Stomach (tissue), 9 donors: ENCODE data around the gene RASL12. TPM values are rescaled to one million over a fixed set of nuclear protein-coding genes. Genes with fewer than 3 reads are reported as not detected.
"Not testable (repeated sequence)": the region's sequence is repeated elsewhere in the genome, so short reads cannot be mapped to it uniquely, and the experiment has no call there.

Experiments used
- DNase-seq, 2 donors: peaks; one replicate each; pipeline versions ENCODE4 v3.0.0 to v3.0.0-alpha.2; 2013 to 2019
- H3K27ac ChIP-seq, 5 donors: fragments of 200-600 bp in 4 of 5; sonication (generic) in 4 of 5; one replicate each; pipeline ENCODE4 v1.5.1; 2013 to 2019; ENCODE audit warnings: mild to moderate bottlenecking in 1 of 5, moderate library complexity in 1 of 5
- H3K27me3 ChIP-seq, 3 donors: fragments of 200-600 bp; sonication (generic); one replicate each; pipeline ENCODE4 v1.5.1; 2017 to 2019; ENCODE audit warnings: mixed run types in 1 of 3
- H3K36me3 ChIP-seq, 4 donors: fragments of 200-600 bp; sonication (generic); 1 replicate in 3 of 4; 2 replicates in 1 of 4; pipeline ENCODE4 v1.5.1; 2016 to 2019
- H3K4me1 ChIP-seq, 4 donors: fragments of 200-600 bp; sonication (generic); one replicate each; pipeline ENCODE4 v1.5.1; 2016 to 2019
- H3K4me3 ChIP-seq, 4 donors: fragments of 200-600 bp; sonication (generic) in 3 of 4; one replicate each; pipeline ENCODE4 v1.5.1; 2016 to 2019; ENCODE audit warnings: mild to moderate bottlenecking in 1 of 4
- H3K9me3 ChIP-seq, 4 donors: fragments of 200-600 bp; sonication (generic); one replicate each; pipeline ENCODE4 v1.5.1; 2016 to 2019
- EP300 ChIP-seq: sonication (generic); formaldehyde crosslinking; IDR thresholded peaks from one replicate; pipeline ENCODE4 v1.6.1; 2017; ENCODE audit warnings: antibody characterized with exemption
- POLR2A ChIP-seq, 4 donors: fragments of 450-650 bp; IDR thresholded peaks; one replicate each; pipeline ENCODE4 v1.6.1; 2016; ENCODE audit warnings: antibody characterized with exemption in 4 of 4, control low read depth in 2 of 4, mild to moderate bottlenecking in 1 of 4, moderate library complexity in 1 of 4
- POLR2AphosphoS5 ChIP-seq, 3 donors: sonication (generic); formaldehyde crosslinking; IDR thresholded peaks; one replicate each; pipeline ENCODE4 v1.6.1; 2016; ENCODE audit warnings: antibody characterized with exemption in 3 of 3
- WGBS, 5 donors: extraction: QIAGEN DNeasy Blood & Tissue Kit in 3 of 5; methylation state at CpG; one replicate each; pipeline versions ENCODE4 v1.1.5 to v1.1.7; 2013 to 2018; 5-methylcytosine and 5-hydroxymethylcytosine counted together
- intact Hi-C: fragments of 100-400 bp; cut with DNase I; formaldehyde crosslinking; loops from one replicate; pipeline ENCODE4 v1.15.1; 2023; ENCODE audit warnings: low total_unique reads
- polyA plus RNA-seq, 3 donors: library from polyadenylated mRNA; stranded (reverse); fragments of 200-250 nt; gene quantifications; one replicate each; pipeline ENCODE4 v1.2.3, GENCODE V29; 2013
- total RNA-seq, 5 donors: library from RNA; depleted of rRNA; stranded (reverse); fragments of >200 nt; gene quantifications; one replicate each; pipeline versions ENCODE4 v1.1.0 to v1.2.3, GENCODE V29; 2014 to 2016
- TF ChIP-seq, protein P1 (sequence below), 7 experiments: fragments of 450-650 bp in 4 of 7; fragments of 200-600 bp in 3 of 7; sonication (generic) in 3 of 7; IDR thresholded peaks; one replicate each; pipeline ENCODE4 v1.5.1; 2016 to 2019; ENCODE audit warnings: antibody characterized with exemption in 7 of 7, control low read depth in 2 of 7, mild to moderate bottlenecking in 1 of 7
- donor health status: healthy with polysubstance abuse.
- donor health status: Bipolar disorder and iron deficiency.
- donor health status: healthy.

The RASL12 gene
- total and polyA plus RNA-seq, 8 donors: 0.58 to 27.7 (median 10.9) TPM

DNA sequence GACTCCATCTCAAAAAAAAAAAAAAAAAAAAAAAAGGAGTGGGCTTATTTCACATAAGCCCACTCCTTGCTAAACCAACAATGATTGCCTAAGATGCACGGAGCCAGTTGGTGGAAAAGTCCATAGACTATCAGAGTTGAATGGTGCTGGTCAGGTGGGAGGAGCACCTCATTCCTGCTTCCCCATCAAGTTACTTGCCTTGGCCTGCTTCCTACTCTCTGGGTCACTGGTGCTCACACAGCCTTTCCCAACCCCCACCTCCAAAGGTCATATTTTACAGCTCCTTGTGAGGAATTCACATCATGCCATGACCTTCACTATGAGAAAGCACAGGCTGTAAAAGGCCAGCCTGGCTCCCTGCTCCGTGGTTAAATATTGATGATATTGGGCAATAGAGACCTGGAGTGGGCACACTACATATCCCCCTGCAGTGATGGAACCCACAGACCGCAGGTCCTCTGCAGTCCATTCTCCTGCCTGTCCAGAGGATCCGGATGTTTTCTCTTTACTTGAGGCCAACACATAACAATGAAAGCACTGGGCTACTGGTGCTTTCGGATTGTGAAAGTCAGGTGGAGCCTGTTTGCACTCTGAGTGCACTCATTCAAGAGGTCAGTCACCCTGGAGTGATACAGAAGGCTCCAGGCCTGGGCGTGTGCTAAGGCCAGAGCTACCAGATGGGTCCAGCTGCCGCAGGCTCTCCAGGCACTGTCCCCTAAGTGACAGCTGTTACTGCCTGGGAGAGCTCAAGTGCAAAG, 22.9 kb downstream of the RASL12 start, which contains the start of gene SLC51B:
Gene SLC51B, plus strand, starts transcription at position 664 of the 758 bp plus-strand sequence. CDS start 4,618 bp downstream, outside the sequence.
- H3K4me3 ChIP-seq: no peak within 1 kb of the TSS
- H3K36me3 ChIP-seq: no peaks in the 10 kb centered on the region
- TF ChIP-seq POLR2A (IDR thresholded peaks at IDR 0.05): no peak
- TF ChIP-seq POLR2AphosphoS5 (IDR thresholded peaks at IDR 0.05): peak in 2 of 3 donors; percentile 65 to 66
- H3K27ac ChIP-seq: peak within 1 kb of the TSS in 4 of 5 donors; percentile 35 to 70 (median 62)
- 34 to 50% (median 41%) methylated on average over 7 of the region's 7 CpGs for WGBS, 5 donors
- peaks cover 19 to 37% (median 27%) of the 10 kb centered on the region in 4 donors for H3K4me1 ChIP-seq
- no peaks in the 10 kb centered on the region for H3K9me3 ChIP-seq
- intact Hi-C loops: no loop called here
- no peaks in the 10 kb centered on the region for H3K27me3 ChIP-seq
- peak; percentile 61 to 80 for DNase-seq

DNA sequence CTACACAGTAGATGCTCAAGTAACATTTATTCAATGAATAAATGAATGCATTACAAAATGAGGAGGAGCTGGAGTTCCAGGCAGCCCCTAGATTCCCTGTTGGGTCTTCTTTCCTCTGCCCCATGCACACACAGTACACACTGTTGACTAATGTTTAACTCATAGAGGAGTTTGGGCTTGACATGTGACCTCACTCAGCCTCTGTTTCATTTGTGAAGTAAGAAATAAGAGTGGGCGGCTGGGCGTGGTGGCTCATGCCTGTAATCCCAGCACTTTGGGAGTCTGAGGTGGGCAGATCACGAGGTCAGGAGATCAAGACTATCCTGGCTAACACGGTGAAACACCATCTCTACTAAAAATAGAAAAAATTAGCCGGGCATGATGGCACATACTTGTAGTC, 23.6 kb downstream of the RASL12 start:
- TF ChIP-seq POLR2AphosphoS5 (IDR thresholded peaks at IDR 0.05): peak in 1 of 3 donors; percentile 20
- intact Hi-C loops, H3K27me3 ChIP-seq, H3K4me3 ChIP-seq, H3K36me3 ChIP-seq, H3K9me3 ChIP-seq: not testable (repeated sequence)
- peak; percentile 25 to 50 for DNase-seq
- Histone ChIP-seq H3K27ac (peak overlapping the region in 2 of 5 donors; percentile 35 to 70), H3K4me1 (peaks cover 14 to 30% (median 20%) of the 10 kb centered on the region in 4 donors)
- 44 to 62% (median 59%) methylated on average over 5 of the region's 5 CpGs for WGBS, 5 donors

DNA sequence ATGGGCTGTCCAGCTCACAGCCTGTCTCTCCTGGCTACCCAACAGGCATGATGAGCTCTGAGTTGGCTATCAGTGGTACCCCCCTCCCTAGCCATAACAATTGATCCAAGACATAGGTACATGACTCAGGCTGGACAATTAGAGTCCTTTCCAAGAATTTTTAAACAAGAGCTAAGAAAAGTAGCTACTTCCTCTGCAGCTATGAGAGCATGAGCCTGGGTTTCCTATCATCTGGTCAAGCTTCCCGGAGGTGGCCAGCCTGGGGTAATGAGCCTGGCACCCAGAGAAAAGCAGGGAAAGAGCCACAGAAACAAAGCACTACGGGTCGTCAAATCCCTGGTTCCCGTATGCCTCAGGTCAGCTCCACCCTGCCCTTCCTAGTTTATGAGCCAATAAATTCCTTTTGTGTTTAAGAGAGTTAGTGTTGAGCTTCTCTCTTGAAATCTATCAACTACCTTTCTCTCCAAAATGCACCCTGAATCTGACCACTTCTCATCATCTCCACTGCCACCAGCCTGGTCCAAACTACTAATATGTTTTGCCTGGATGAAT, 24.9 kb downstream of the RASL12 start:
- peak overlapping the region in 1 of 5 donors; percentile 27 for H3K27ac ChIP-seq
- no peaks in the 10 kb centered on the region for H3K9me3 ChIP-seq
- TF ChIP-seq, protein P1, sequence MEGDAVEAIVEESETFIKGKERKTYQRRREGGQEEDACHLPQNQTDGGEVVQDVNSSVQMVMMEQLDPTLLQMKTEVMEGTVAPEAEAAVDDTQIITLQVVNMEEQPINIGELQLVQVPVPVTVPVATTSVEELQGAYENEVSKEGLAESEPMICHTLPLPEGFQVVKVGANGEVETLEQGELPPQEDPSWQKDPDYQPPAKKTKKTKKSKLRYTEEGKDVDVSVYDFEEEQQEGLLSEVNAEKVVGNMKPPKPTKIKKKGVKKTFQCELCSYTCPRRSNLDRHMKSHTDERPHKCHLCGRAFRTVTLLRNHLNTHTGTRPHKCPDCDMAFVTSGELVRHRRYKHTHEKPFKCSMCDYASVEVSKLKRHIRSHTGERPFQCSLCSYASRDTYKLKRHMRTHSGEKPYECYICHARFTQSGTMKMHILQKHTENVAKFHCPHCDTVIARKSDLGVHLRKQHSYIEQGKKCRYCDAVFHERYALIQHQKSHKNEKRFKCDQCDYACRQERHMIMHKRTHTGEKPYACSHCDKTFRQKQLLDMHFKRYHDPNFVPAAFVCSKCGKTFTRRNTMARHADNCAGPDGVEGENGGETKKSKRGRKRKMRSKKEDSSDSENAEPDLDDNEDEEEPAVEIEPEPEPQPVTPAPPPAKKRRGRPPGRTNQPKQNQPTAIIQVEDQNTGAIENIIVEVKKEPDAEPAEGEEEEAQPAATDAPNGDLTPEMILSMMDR (IDR thresholded peaks at IDR 0.05): no peak
- TF ChIP-seq EP300 (no peak), POLR2A (IDR thresholded peaks at IDR 0.05) (no peak), POLR2AphosphoS5 (IDR thresholded peaks at IDR 0.05) (no peak)
- no peaks in the 10 kb centered on the region for H3K27me3 ChIP-seq
- intact Hi-C loops: no loop called here
- H3K4me1 ChIP-seq: peaks cover 14 to 22% (median 18%) of the 10 kb centered on the region in 4 donors
- H3K36me3 ChIP-seq: no peaks in the 10 kb centered on the region
- 47 to 73% (median 60%) methylated on average over 4 of the region's 4 CpGs for WGBS, 5 donors
- H3K4me3 ChIP-seq: no peak overlapping the region
- DNase-seq: peak in 1 of 2 donors; percentile 13

DNA sequence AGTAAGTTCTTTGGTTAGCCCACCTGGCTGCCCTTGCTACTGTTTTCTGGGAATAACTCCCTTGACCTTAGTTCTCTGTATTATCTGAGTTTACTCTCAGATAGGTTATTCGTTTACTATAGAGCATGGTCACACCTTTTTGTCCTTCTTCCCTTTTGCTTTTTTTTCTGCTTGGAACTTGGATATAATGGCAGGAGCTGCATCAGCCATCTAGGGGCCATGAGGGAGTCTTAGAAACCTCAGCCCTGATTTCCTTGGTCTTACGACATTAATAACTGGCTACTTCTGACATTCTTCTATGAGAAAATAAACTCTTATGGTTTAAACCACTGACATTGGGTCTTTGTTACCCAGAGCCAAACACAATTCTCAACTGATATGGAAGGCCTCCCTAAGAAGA, 26.0 kb downstream of the RASL12 start:
- H3K4me1 ChIP-seq: peaks cover 14 to 22% (median 18%) of the 10 kb centered on the region in 4 donors
- no peak for DNase-seq

DNA sequence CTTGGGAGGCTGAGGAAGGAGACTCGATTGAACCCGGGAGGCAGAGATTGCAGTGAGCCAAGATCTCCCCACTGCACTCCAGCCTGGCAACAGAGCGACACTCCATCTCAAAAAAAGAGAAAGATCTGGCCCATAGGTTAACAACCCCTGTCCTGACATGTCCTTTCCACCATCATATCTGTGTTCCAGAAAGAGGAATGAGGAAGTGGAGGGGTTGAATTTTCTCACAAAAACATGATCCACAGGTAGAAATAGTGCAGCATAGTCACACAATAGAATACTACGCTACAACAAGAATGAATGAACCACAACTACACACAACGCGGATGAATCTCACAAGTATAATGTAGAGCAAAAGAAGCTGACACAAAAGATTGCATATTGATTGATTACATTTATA, 27.3 kb downstream of the RASL12 start:
- 87 to 91% (median 89%) methylated on average over 6 of the region's 6 CpGs for WGBS, 5 donors
- TF ChIP-seq EP300: no peak
- no peak for TF ChIP-seq POLR2AphosphoS5 (IDR thresholded peaks at IDR 0.05)
- TF ChIP-seq POLR2A (IDR thresholded peaks at IDR 0.05): no peak
- TF ChIP-seq, protein P1 (IDR thresholded peaks at IDR 0.05): no peak
- H3K4me1 ChIP-seq: peaks cover 13 to 19% (median 16%) of the 10 kb centered on the region in 4 donors
- H3K27ac ChIP-seq: no peak overlapping the region
- H3K4me3 ChIP-seq: no peak overlapping the region
- no peaks in the 10 kb centered on the region for H3K36me3 ChIP-seq
- no peaks in the 10 kb centered on the region for H3K27me3 ChIP-seq
- H3K9me3 ChIP-seq: no peaks in the 10 kb centered on the region
- intact Hi-C loops: no loop called here
- no peak for DNase-seq

More for the DNA sequence above, 26.0 kb downstream of the RASL12 start:
- no peaks in the 10 kb centered on the region for H3K9me3 ChIP-seq
- H3K4me3 ChIP-seq: no peak overlapping the region
- H3K36me3 ChIP-seq: no peaks in the 10 kb centered on the region
- WGBS, 5 donors: 59 to 86% (median 70%) methylated on average over 2 of the region's 2 CpGs
- no peak overlapping the region for H3K27ac ChIP-seq
- intact Hi-C loops: no loop called here
- no peak for TF ChIP-seq POLR2AphosphoS5 (IDR thresholded peaks at IDR 0.05)
- TF ChIP-seq EP300: no peak
- no peak for TF ChIP-seq POLR2A (IDR thresholded peaks at IDR 0.05)
- H3K27me3 ChIP-seq: no peaks in the 10 kb centered on the region
